Caco-2 (cell line): ENCODE results near the gene HYOU1. TPM values are rescaled to one million over a fixed set of nuclear protein-coding genes. Genes with fewer than 3 reads are reported as not detected.

Experiments used
- BruUV-seq: library from RNA; stranded (reverse); fragments of 400-500 nt; replicated peaks from 2 replicates; lab custom pipeline; 2021; lab: Mats Ljungman, UMichigan
- CTCF ChIA-PET: fragments of 300-600 bp; sonication (Branson Sonifier 250); formaldehyde crosslinking; loops from one replicate; lab custom pipeline; 2022; ENCODE audit warnings: antibody characterized with exemption; lab: Charles Lee
- POLR2A ChIA-PET: fragments of 300-600 bp; sonication (Branson Sonifier 250); formaldehyde crosslinking; loops from one replicate; lab custom pipeline; 2022; ENCODE audit warnings: antibody characterized with exemption; lab: Charles Lee
- DNase-seq, 2 experiments: peaks; one replicate each; pipeline versions ENCODE4 v3.0.0 to v3.0.0-alpha.2; 2020 to 2022
- H3K27me3 ChIP-seq: replicated peaks from 2 replicates; pipeline ENCODE4 v1.6.0; 2011; ENCODE audit warnings: low read length; ENCODE audit not compliant: control insufficient read depth, insufficient read depth
- H3K36me3 ChIP-seq: 2 replicates; pipeline ENCODE4 v1.5.1; 2011; ENCODE audit warnings: low read length; ENCODE audit not compliant: control insufficient read depth, insufficient read depth
- H3K4me1 ChIP-seq: fragments of 250-450 bp; sonication (Bioruptor Pico); 2 replicates; pipeline ENCODE4 v1.5.1; 2020; ENCODE audit warnings: mild to moderate bottlenecking
- H3K4me3 ChIP-seq: 2 replicates; pipeline ENCODE4 v1.5.1; 2011; ENCODE audit warnings: low read depth, mild to moderate bottlenecking, control low read depth, low read length
- H3K9me3 ChIP-seq: fragments of 250-450 bp; sonication (Bioruptor Pico); 2 replicates; pipeline ENCODE4 v1.5.1; 2020; ENCODE audit warnings: mild to moderate bottlenecking, moderate library complexity
- H3K27ac Mint-ChIP-seq: one replicate; pipeline ENCODE4 v1.8.0; 2022; ENCODE audit warnings: mixed read lengths; ENCODE audit not compliant: unreplicated experiment
- H3K27me3 Mint-ChIP-seq: one replicate; pipeline ENCODE4 v1.8.0; 2022; ENCODE audit warnings: mixed read lengths; ENCODE audit not compliant: insufficient read depth, unreplicated experiment
- H3K36me3 Mint-ChIP-seq: one replicate; pipeline ENCODE4 v1.8.0; 2022; ENCODE audit warnings: mild to moderate bottlenecking, mixed read lengths; ENCODE audit not compliant: insufficient read depth, unreplicated experiment
- H3K4me1 Mint-ChIP-seq: one replicate; pipeline ENCODE4 v1.8.0; 2022; ENCODE audit warnings: low read depth, mixed read lengths; ENCODE audit not compliant: unreplicated experiment
- H3K4me3 Mint-ChIP-seq: one replicate; pipeline ENCODE4 v1.8.0; 2022; ENCODE audit warnings: mild to moderate bottlenecking, moderate library complexity, mixed read lengths; ENCODE audit not compliant: unreplicated experiment
- H3K9me3 Mint-ChIP-seq: one replicate; pipeline ENCODE4 v1.8.0; 2022; ENCODE audit warnings: mixed read lengths; ENCODE audit not compliant: unreplicated experiment
- intact Hi-C: fragments of 100-400 bp; cut with micrococcal nuclease; formaldehyde crosslinking; loops from one replicate; pipeline ENCODE4 v1.10.0; 2022; ENCODE audit not compliant: unreplicated experiment
- total RNA-seq: library from RNA; stranded (reverse); gene quantifications from 2 replicates; pipeline ENCODE4 v1.2.3, GENCODE V29; 2022
- TF ChIP-seq, protein P1 (sequence below), 2 experiments: fragments of 200-600 bp in 1 of 2; IDR thresholded peaks; 1 replicate in 1 of 2; 2 replicates in 1 of 2; pipeline versions ENCODE4 v1.5.1 to v1.8.0; 2011 to 2022; ENCODE audit warnings: antibody characterized with exemption in 1 of 2, control low read depth in 1 of 2, inconsistent platforms in 1 of 2, low read depth in 1 of 2, low read length in 1 of 2, mild to moderate bottlenecking in 1 of 2, moderate library complexity in 1 of 2; ENCODE audit not compliant: insufficient read depth in 1 of 2, severe bottlenecking in 1 of 2, unreplicated experiment in 1 of 2

HYOU1 gene
- total RNA-seq, 1 experiment from 2014 or later = 366 TPM

DNA sequence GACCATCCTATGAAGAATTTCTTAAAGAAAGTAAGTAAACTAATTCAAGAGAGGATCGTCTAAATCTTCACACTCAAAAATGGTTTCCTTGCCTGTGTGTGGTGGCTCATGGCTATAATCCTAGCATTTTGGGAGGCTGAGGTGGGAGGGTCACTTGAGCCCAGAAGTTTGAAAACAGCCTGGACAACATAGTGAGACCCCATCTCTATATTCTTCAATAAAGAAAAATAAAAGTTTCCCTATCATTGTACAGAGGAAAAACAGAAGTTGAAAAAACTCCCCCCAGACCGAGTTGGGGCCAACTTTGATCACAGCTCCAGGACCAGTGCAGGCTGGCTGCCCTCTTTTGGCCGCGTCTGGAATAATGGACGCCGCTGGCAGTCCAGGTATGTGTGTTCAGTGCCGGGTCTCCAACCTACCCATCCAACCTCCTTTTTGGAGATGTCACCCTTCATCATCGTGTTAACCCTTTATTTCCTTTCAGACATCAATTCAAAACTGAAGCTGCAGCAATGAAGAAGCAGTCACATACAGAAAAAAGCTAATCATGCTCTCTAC lies 41.9 kb downstream of the HYOU1 start:
- H3K27ac Mint-ChIP-seq = peak overlapping the region; percentile 67
- no peaks in the 10 kb centered on the region for H3K9me3 ChIP-seq
- H3K9me3 Mint-ChIP-seq = no peaks in the 10 kb centered on the region
- peak in 1 of 2 experiments; percentile 75 for DNase-seq
- peaks cover 13% of the 10 kb centered on the region for H3K36me3 ChIP-seq
- H3K4me1 ChIP-seq = peaks cover 24% of the 10 kb centered on the region
- ChIA-PET POLR2A (interaction anchor here (0.6 to 1.8 kb wide), 8 partner anchors 14 to 87 kb away, joined by 3 to 11 read pairs (median 4); partner anchors contain the start of genes CENATAC, DPAGT1 and HMBS), CTCF (interaction anchor here (0.6 to 2.2 kb wide), 2 partner anchors 15 to 175 kb away, joined by 3 to 5 read pairs; no protein-coding TSS in a partner anchor)
- peaks cover 10% of the 10 kb centered on the region for H3K4me1 Mint-ChIP-seq
- no TSS peak for BruUV-seq
- TF ChIP-seq, protein P1, sequence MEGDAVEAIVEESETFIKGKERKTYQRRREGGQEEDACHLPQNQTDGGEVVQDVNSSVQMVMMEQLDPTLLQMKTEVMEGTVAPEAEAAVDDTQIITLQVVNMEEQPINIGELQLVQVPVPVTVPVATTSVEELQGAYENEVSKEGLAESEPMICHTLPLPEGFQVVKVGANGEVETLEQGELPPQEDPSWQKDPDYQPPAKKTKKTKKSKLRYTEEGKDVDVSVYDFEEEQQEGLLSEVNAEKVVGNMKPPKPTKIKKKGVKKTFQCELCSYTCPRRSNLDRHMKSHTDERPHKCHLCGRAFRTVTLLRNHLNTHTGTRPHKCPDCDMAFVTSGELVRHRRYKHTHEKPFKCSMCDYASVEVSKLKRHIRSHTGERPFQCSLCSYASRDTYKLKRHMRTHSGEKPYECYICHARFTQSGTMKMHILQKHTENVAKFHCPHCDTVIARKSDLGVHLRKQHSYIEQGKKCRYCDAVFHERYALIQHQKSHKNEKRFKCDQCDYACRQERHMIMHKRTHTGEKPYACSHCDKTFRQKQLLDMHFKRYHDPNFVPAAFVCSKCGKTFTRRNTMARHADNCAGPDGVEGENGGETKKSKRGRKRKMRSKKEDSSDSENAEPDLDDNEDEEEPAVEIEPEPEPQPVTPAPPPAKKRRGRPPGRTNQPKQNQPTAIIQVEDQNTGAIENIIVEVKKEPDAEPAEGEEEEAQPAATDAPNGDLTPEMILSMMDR (IDR thresholded peaks at IDR 0.05; ENCODE audit: insufficient read depth in 1 of 2, low read depth in 1 of 2, low read length in 1 of 2, severe bottlenecking in 1 of 2, unreplicated experiment in 1 of 2) = peak; percentile 47 to 55
- intact Hi-C loops = no loop called here
- peak overlapping the region; percentile 36 for H3K4me3 Mint-ChIP-seq
- H3K27me3 ChIP-seq = no peaks in the 10 kb centered on the region
- H3K36me3 Mint-ChIP-seq = peaks cover 95% of the 10 kb centered on the region
- no peaks in the 10 kb centered on the region for H3K27me3 Mint-ChIP-seq
- H3K4me3 ChIP-seq = no peak overlapping the region

DNA sequence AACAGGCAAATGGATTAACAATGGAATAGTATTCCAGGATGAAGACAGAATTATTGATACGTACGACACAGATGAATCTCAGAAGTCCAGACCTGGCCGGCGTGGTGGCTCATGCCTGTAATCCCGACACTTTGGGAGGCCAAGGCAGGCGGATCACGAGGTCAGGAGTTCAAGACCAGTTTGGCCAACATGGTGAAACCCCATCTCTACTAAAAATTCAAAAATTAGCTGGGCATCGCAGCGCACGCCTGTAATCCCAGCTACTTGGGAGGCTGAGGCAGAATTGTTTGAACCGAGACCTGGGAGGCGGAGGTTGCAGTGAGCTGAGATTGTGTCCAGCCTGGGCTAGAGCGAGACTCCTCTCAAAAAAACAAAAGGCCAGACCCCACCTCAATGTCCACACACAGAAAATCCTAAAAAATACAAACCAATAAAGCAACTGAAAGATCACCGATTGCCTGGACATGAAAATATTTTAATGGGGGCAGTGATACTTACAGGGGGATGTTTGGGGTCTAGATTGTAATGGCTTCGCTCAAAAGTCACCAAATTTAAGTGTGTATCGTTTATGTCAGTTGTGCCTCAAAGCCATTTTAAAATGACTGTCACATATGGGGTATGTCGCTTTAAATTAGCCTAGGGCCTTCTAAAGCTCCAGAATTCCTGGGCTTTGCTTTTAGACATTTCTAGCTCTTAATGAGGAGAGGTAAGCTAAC lies 42.6 kb downstream of the HYOU1 start:
- intact Hi-C loops = no loop called here
- DNase-seq = no peak
- no TSS peak for BruUV-seq
- H3K36me3 Mint-ChIP-seq = peaks cover 95% of the 10 kb centered on the region
- POLR2A ChIA-PET = interaction anchor here (0.6 to 1.8 kb wide), 7 partner anchors 15 to 171 kb away, joined by 3 to 11 read pairs (median 5); partner anchors contain the start of genes CENATAC, HMBS and NHERF4
- CTCF ChIA-PET = interaction anchor here (0.6 to 2.2 kb wide), 3 partner anchors 15 to 176 kb away, joined by 3 to 5 read pairs (median 3); no protein-coding TSS in a partner anchor
- Histone ChIP-seq H3K27me3 (no peaks in the 10 kb centered on the region), H3K9me3 (no peaks in the 10 kb centered on the region), H3K4me3 (no peak overlapping the region), H3K36me3 (peaks cover 12% of the 10 kb centered on the region), H3K4me1 (peaks cover 18% of the 10 kb centered on the region)
- H3K27me3 Mint-ChIP-seq = no peaks in the 10 kb centered on the region
- H3K4me3 Mint-ChIP-seq = no peak overlapping the region
- peaks cover 6% of the 10 kb centered on the region for H3K4me1 Mint-ChIP-seq
- no peak overlapping the region for H3K27ac Mint-ChIP-seq
- TF ChIP-seq, protein P1 (IDR thresholded peaks at IDR 0.05; ENCODE audit: insufficient read depth in 1 of 2, low read depth in 1 of 2, low read length in 1 of 2, severe bottlenecking in 1 of 2, unreplicated experiment in 1 of 2) = no peak
- H3K9me3 Mint-ChIP-seq = no peaks in the 10 kb centered on the region

DNA sequence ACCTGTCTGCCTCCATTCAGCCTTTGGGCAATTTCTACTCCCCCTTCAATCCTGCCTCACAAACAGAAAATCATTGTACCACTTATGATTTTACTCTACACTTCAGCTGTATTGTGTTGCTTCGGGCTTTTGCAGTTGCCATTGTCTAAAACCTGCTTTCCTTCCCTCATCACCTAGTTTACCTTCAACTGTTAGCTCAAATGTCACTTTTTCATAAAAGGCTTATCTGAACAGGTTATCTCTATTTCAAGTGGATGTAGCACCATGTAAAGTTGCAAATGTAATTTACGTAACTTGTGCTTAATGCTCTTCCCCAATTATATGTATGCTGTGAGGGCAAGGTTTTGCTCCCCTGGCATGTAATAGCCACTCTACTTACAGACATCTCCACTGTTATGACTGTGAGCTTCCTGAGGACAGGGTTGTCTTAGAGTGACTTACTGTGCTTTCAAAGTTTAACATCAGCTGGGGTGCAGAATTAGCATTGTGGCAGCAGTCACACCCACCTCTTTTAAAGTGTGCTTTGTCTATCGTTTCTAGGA lies 44.3 kb downstream of the HYOU1 start:
- H3K27me3 ChIP-seq = no peaks in the 10 kb centered on the region
- peaks cover 95% of the 10 kb centered on the region for H3K36me3 Mint-ChIP-seq
- peak overlapping the region; percentile 11 for H3K27ac Mint-ChIP-seq
- intact Hi-C loops = no loop called here
- DNase-seq = no peak
- peaks cover 18% of the 10 kb centered on the region for H3K4me1 ChIP-seq
- no peaks in the 10 kb centered on the region for H3K27me3 Mint-ChIP-seq
- H3K4me1 Mint-ChIP-seq = peaks cover 6% of the 10 kb centered on the region
- no TSS peak for BruUV-seq
- H3K4me3 Mint-ChIP-seq = no peak overlapping the region
- no peaks in the 10 kb centered on the region for H3K9me3 Mint-ChIP-seq
- H3K4me3 ChIP-seq = no peak overlapping the region
- ChIA-PET CTCF (interaction anchor here (1.3 kb wide), 1 partner anchor 101 kb away, joined by 3 read pairs; no protein-coding TSS in a partner anchor), POLR2A (interaction anchor here (0.5 kb wide), 2 partner anchors 44 to 111 kb away, joined by 5 read pairs; no protein-coding TSS in a partner anchor)
- H3K9me3 ChIP-seq = no peaks in the 10 kb centered on the region
- H3K36me3 ChIP-seq = peaks cover 12% of the 10 kb centered on the region
- TF ChIP-seq, protein P1 (IDR thresholded peaks at IDR 0.05; ENCODE audit: insufficient read depth in 1 of 2, low read depth in 1 of 2, low read length in 1 of 2, severe bottlenecking in 1 of 2, unreplicated experiment in 1 of 2) = no peak
